Measurements from ENCODE around the gene CD99L2.

The CD99L2 gene

GRCh38 chrX:150940844-150941495, 42.5 kb upstream of the CD99L2 start:
- Histone ChIP-seq H3K4me2 (ENCODE audit: low read length, poor library complexity, severe bottlenecking) (no peak overlapping the region), H3K4me3 (ENCODE audit: insufficient read depth in 1 of 2, low read depth in 1 of 2, low read length in 2 of 2) (no peak overlapping the region), H3K4me1 (ENCODE audit: control insufficient read depth, insufficient read depth, low read depth, low read length) (no peaks in the 10 kb centered on the region), H2AK5ac (ENCODE audit: low read length, severe bottlenecking) (no peak overlapping the region), H2BK120ac (ENCODE audit: low read depth, low read length) (no peak overlapping the region), H3K14ac (ENCODE audit: low read length in 2 of 2) (no peak overlapping the region), H2AFZ (ENCODE audit: low read depth, low read length) (no peak overlapping the region), H3K36me3 (ENCODE audit: control insufficient read depth in 1 of 2, insufficient read depth in 2 of 2, low read depth in 1 of 2, low read length in 2 of 2) (no peaks in the 10 kb centered on the region), H2BK5ac (ENCODE audit: low read depth, low read length, poor library complexity, severe bottlenecking) (no peak overlapping the region), H3K23ac (ENCODE audit: low read length in 2 of 2) (no peak overlapping the region), H3K18ac (ENCODE audit: low read depth in 1 of 2, low read length in 2 of 2) (no peak overlapping the region), H2BK15ac (ENCODE audit: low read depth, poor library complexity, severe bottlenecking) (no peak overlapping the region), H3K27me3 (ENCODE audit: control insufficient read depth in 1 of 2, insufficient read depth in 1 of 2, low read length in 2 of 2) (peaks cover 0 to 14% of the 10 kb centered on the region in 2 experiments), H3K27ac (ENCODE audit: low read length, poor library complexity, severe bottlenecking) (no peak overlapping the region), H3K9me3 (ENCODE audit: control insufficient read depth, low read length) (peaks cover 2% of the 10 kb centered on the region), H4K8ac (ENCODE audit: low read length) (no peak overlapping the region), H2BK12ac (ENCODE audit: low read length in 2 of 2) (no peak overlapping the region), H4K91ac (ENCODE audit: low read length) (no peak overlapping the region), H3K79me1 (replicated peaks; ENCODE audit: low read length, poor library complexity, severe bottlenecking) (no peaks in the 10 kb centered on the region), H3K4ac (ENCODE audit: low read depth in 1 of 2, low read length in 2 of 2) (no peak overlapping the region), H3K9ac (ENCODE audit: low read length) (no peak overlapping the region)
- no peak for DNase-seq
- WGBS = 84% methylated on average over 8 of the region's 9 CpGs

- no peak overlapping the region for H3K27ac ChIP-seq (ENCODE audit: low read length, poor library complexity, severe bottlenecking)
- no peak overlapping the region for H3K4me3 ChIP-seq (ENCODE audit: insufficient read depth in 1 of 2, low read depth in 1 of 2, low read length in 2 of 2)
- no peak overlapping the region for H2BK5ac ChIP-seq (ENCODE audit: low read depth, low read length, poor library complexity, severe bottlenecking)
- no peaks in the 10 kb centered on the region for H3K36me3 ChIP-seq (ENCODE audit: control insufficient read depth in 1 of 2, insufficient read depth in 2 of 2, low read depth in 1 of 2, low read length in 2 of 2)
- no peak overlapping the region for H3K9ac ChIP-seq (ENCODE audit: low read length)
- H3K4me1 ChIP-seq (ENCODE audit: control insufficient read depth, insufficient read depth, low read depth, low read length) = peaks cover 4% of the 10 kb centered on the region
- DNase-seq = no peak
- H3K27me3 ChIP-seq (ENCODE audit: control insufficient read depth in 1 of 2, insufficient read depth in 1 of 2, low read length in 2 of 2) = peaks cover 0 to 3% of the 10 kb centered on the region in 2 experiments
- H3K14ac ChIP-seq (ENCODE audit: low read length in 2 of 2) = no peak overlapping the region
- no peak overlapping the region for H3K18ac ChIP-seq (ENCODE audit: low read depth in 1 of 2, low read length in 2 of 2)
- WGBS = 51% methylated on average over 6 of the region's 6 CpGs
- no peak overlapping the region for H4K91ac ChIP-seq (ENCODE audit: low read length)
- no peak overlapping the region for H3K23ac ChIP-seq (ENCODE audit: low read length in 2 of 2)
- H2AFZ ChIP-seq (ENCODE audit: low read depth, low read length) = no peak overlapping the region
- H3K4ac ChIP-seq (ENCODE audit: low read depth in 1 of 2, low read length in 2 of 2) = no peak overlapping the region
- H4K8ac ChIP-seq (ENCODE audit: low read length) = no peak overlapping the region
- H2BK12ac ChIP-seq (ENCODE audit: low read length in 2 of 2) = no peak overlapping the region
- no peak overlapping the region for H2BK120ac ChIP-seq (ENCODE audit: low read depth, low read length)
- H2BK15ac ChIP-seq (ENCODE audit: low read depth, poor library complexity, severe bottlenecking) = no peak overlapping the region
- no peaks in the 10 kb centered on the region for H3K79me1 ChIP-seq (replicated peaks; ENCODE audit: low read length, poor library complexity, severe bottlenecking)
- H2AK5ac ChIP-seq (ENCODE audit: low read length, severe bottlenecking) = no peak overlapping the region
- H3K9me3 ChIP-seq (ENCODE audit: control insufficient read depth, low read length) = no peaks in the 10 kb centered on the region
- H3K4me2 ChIP-seq (ENCODE audit: low read length, poor library complexity, severe bottlenecking) = no peak overlapping the region
Observed at GRCh38 chrX:150936556-150936955, 38.1 kb upstream of the CD99L2 start.

GRCh38 chrX:150935467-150935866, 37.0 kb upstream of the CD99L2 start:
- DNase-seq = no peak
- Histone ChIP-seq H3K4me2 (ENCODE audit: low read length, poor library complexity, severe bottlenecking) (no peak overlapping the region), H3K36me3 (ENCODE audit: control insufficient read depth in 1 of 2, insufficient read depth in 2 of 2, low read depth in 1 of 2, low read length in 2 of 2) (no peaks in the 10 kb centered on the region), H2BK12ac (ENCODE audit: low read length in 2 of 2) (no peak overlapping the region), H2BK15ac (ENCODE audit: low read depth, poor library complexity, severe bottlenecking) (no peak overlapping the region), H3K27me3 (ENCODE audit: control insufficient read depth in 1 of 2, insufficient read depth in 1 of 2, low read length in 2 of 2) (no peaks in the 10 kb centered on the region), H3K4me3 (ENCODE audit: insufficient read depth in 1 of 2, low read depth in 1 of 2, low read length in 2 of 2) (no peak overlapping the region), H2AFZ (ENCODE audit: low read depth, low read length) (no peak overlapping the region), H2AK5ac (ENCODE audit: low read length, severe bottlenecking) (no peak overlapping the region), H4K91ac (ENCODE audit: low read length) (no peak overlapping the region), H3K4ac (ENCODE audit: low read depth in 1 of 2, low read length in 2 of 2) (no peak overlapping the region), H3K18ac (ENCODE audit: low read depth in 1 of 2, low read length in 2 of 2) (no peak overlapping the region), H3K23ac (ENCODE audit: low read length in 2 of 2) (no peak overlapping the region), H3K9ac (ENCODE audit: low read length) (no peak overlapping the region), H3K9me3 (ENCODE audit: control insufficient read depth, low read length) (no peaks in the 10 kb centered on the region), H2BK120ac (ENCODE audit: low read depth, low read length) (no peak overlapping the region), H3K14ac (ENCODE audit: low read length in 2 of 2) (no peak overlapping the region), H3K79me1 (replicated peaks; ENCODE audit: low read length, poor library complexity, severe bottlenecking) (no peaks in the 10 kb centered on the region), H3K27ac (ENCODE audit: low read length, poor library complexity, severe bottlenecking) (no peak overlapping the region), H3K4me1 (ENCODE audit: control insufficient read depth, insufficient read depth, low read depth, low read length) (peaks cover 4% of the 10 kb centered on the region), H2BK5ac (ENCODE audit: low read depth, low read length, poor library complexity, severe bottlenecking) (no peak overlapping the region), H4K8ac (ENCODE audit: low read length) (no peak overlapping the region)
- WGBS = 78% methylated on average over 7 of the region's 7 CpGs

- no peak overlapping the region for H2BK120ac ChIP-seq (ENCODE audit: low read depth, low read length)
- no peak overlapping the region for H2AK5ac ChIP-seq (ENCODE audit: low read length, severe bottlenecking)
- DNase-seq = no peak
- WGBS = 49% methylated on average over 4 of the region's 5 CpGs
- H3K18ac ChIP-seq (ENCODE audit: low read depth in 1 of 2, low read length in 2 of 2) = no peak overlapping the region
- no peaks in the 10 kb centered on the region for H3K9me3 ChIP-seq (ENCODE audit: control insufficient read depth, low read length)
- H3K14ac ChIP-seq (ENCODE audit: low read length in 2 of 2) = no peak overlapping the region
- no peaks in the 10 kb centered on the region for H3K79me1 ChIP-seq (replicated peaks; ENCODE audit: low read length, poor library complexity, severe bottlenecking)
- H3K27me3 ChIP-seq (ENCODE audit: control insufficient read depth in 1 of 2, insufficient read depth in 1 of 2, low read length in 2 of 2) = no peaks in the 10 kb centered on the region
- no peak overlapping the region for H4K91ac ChIP-seq (ENCODE audit: low read length)
- H3K4ac ChIP-seq (ENCODE audit: low read depth in 1 of 2, low read length in 2 of 2) = no peak overlapping the region
- H4K8ac ChIP-seq (ENCODE audit: low read length) = no peak overlapping the region
- no peak overlapping the region for H3K27ac ChIP-seq (ENCODE audit: low read length, poor library complexity, severe bottlenecking)
- no peak overlapping the region for H3K23ac ChIP-seq (ENCODE audit: low read length in 2 of 2)
- no peak overlapping the region for H2BK12ac ChIP-seq (ENCODE audit: low read length in 2 of 2)
- H2AFZ ChIP-seq (ENCODE audit: low read depth, low read length) = no peak overlapping the region
- no peak overlapping the region for H3K4me2 ChIP-seq (ENCODE audit: low read length, poor library complexity, severe bottlenecking)
- no peaks in the 10 kb centered on the region for H3K36me3 ChIP-seq (ENCODE audit: control insufficient read depth in 1 of 2, insufficient read depth in 2 of 2, low read depth in 1 of 2, low read length in 2 of 2)
- H3K9ac ChIP-seq (ENCODE audit: low read length) = no peak overlapping the region
- H3K4me3 ChIP-seq (ENCODE audit: insufficient read depth in 1 of 2, low read depth in 1 of 2, low read length in 2 of 2) = no peak overlapping the region
- H2BK5ac ChIP-seq (ENCODE audit: low read depth, low read length, poor library complexity, severe bottlenecking) = no peak overlapping the region
- peaks cover 4% of the 10 kb centered on the region for H3K4me1 ChIP-seq (ENCODE audit: control insufficient read depth, insufficient read depth, low read depth, low read length)
- no peak overlapping the region for H2BK15ac ChIP-seq (ENCODE audit: low read depth, poor library complexity, severe bottlenecking)
Observed at GRCh38 chrX:150934453-150934852, 36.0 kb upstream of the CD99L2 start.

All from mesenchymal stem cell (in vitro differentiated cells and primary cell).